Measurements from ENCODE around the gene PNMA8B.

DNA sequence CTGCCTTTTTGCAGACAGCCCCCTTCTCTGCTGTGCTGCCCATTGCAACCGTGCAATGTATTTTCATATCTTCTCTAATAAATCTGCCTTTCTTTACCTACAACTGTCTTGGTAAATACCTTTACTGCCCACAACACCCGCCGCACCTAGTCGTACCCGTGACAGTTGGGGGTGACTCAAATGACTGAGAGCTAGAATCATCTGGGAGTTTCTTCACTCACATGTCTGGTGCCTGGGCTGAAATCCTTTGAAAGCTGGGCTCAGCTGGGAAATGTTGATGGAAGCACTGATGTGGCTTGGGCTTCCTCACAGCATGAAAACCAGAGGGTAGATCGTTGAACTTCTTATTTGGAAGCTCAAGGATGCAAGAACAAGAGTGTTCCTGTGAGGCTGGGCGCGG is 21.5 kb downstream of the PNMA8B start:
- TF ChIP-seq, protein P1, sequence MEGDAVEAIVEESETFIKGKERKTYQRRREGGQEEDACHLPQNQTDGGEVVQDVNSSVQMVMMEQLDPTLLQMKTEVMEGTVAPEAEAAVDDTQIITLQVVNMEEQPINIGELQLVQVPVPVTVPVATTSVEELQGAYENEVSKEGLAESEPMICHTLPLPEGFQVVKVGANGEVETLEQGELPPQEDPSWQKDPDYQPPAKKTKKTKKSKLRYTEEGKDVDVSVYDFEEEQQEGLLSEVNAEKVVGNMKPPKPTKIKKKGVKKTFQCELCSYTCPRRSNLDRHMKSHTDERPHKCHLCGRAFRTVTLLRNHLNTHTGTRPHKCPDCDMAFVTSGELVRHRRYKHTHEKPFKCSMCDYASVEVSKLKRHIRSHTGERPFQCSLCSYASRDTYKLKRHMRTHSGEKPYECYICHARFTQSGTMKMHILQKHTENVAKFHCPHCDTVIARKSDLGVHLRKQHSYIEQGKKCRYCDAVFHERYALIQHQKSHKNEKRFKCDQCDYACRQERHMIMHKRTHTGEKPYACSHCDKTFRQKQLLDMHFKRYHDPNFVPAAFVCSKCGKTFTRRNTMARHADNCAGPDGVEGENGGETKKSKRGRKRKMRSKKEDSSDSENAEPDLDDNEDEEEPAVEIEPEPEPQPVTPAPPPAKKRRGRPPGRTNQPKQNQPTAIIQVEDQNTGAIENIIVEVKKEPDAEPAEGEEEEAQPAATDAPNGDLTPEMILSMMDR (conservative IDR thresholded peaks at IDR 0.05) = no peak
- TF ChIP-seq ZFX (IDR thresholded peaks at IDR 0.05) = no peak

Measured in C4-2B (cell line).